ENCODE data around the gene KNCN. TPM values are rescaled to one million over a fixed set of nuclear protein-coding genes. Genes with fewer than 3 reads are reported as not detected.

KNCN gene
- total and polyA plus RNA-seq, 12 donors: 0.07 to 0.40 (median 0.24) TPM; not detected in 9

DNA sequence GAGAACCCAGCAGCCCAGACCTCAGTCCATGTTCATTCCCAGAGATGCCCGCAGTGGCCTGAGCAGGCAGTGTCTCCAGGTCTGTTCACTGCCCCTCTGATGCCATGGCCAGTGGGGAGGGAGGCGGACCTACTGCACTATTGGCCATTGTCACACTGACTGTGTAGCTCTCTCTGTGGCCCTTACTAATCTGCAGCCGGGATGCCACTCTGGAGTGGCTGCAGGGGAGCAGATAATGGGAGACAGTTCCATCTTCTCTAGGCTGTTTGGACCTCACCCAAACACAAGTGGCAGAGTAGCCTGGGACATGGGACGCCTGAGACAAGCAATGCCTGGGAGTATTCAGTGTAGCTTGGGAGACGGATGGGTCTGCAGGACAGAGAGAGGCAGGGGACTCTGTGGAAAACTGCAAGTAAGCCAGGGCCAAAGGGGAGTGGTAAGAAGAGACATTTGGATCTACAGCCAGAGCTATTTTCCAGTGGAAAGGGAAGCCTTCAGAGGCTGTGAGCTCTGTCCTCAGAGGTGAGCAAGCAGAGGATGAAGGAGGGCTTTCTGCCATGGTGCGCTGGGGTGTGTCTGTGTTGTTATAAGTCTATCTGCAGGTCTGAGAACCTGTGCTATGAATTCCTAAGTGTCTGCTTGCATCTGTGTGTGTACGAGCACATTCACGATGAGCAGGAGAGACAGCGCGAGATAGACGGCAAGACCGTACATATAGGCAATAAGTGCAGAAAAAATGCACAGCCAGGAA, 35.1 kb downstream of the KNCN start:
- no peaks in the 10 kb centered on the region for H3K36me3 ChIP-seq (replicated peaks in 1 of 2)
- DNase-seq: no peak
- H3K9me3 ChIP-seq (replicated peaks in 1 of 3): no peaks in the 10 kb centered on the region
- intact Hi-C loops (cut with DNase I): no loop called here
- no peaks in the 10 kb centered on the region for H3K4me1 ChIP-seq (replicated peaks in 1 of 2)
- TF ChIP-seq POLR2A (IDR thresholded peaks at IDR 0.05): no peak
- TF ChIP-seq, protein P1, sequence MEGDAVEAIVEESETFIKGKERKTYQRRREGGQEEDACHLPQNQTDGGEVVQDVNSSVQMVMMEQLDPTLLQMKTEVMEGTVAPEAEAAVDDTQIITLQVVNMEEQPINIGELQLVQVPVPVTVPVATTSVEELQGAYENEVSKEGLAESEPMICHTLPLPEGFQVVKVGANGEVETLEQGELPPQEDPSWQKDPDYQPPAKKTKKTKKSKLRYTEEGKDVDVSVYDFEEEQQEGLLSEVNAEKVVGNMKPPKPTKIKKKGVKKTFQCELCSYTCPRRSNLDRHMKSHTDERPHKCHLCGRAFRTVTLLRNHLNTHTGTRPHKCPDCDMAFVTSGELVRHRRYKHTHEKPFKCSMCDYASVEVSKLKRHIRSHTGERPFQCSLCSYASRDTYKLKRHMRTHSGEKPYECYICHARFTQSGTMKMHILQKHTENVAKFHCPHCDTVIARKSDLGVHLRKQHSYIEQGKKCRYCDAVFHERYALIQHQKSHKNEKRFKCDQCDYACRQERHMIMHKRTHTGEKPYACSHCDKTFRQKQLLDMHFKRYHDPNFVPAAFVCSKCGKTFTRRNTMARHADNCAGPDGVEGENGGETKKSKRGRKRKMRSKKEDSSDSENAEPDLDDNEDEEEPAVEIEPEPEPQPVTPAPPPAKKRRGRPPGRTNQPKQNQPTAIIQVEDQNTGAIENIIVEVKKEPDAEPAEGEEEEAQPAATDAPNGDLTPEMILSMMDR (IDR thresholded peaks at IDR 0.05): no peak
- no peaks in the 10 kb centered on the region for H3K27me3 ChIP-seq
- no peak overlapping the region for H3K4me3 ChIP-seq
- 70 to 77% (median 74%) methylated on average over 12 of the region's 12 CpGs for WGBS, 4 donors
- H3K27ac ChIP-seq: no peak overlapping the region

DNA sequence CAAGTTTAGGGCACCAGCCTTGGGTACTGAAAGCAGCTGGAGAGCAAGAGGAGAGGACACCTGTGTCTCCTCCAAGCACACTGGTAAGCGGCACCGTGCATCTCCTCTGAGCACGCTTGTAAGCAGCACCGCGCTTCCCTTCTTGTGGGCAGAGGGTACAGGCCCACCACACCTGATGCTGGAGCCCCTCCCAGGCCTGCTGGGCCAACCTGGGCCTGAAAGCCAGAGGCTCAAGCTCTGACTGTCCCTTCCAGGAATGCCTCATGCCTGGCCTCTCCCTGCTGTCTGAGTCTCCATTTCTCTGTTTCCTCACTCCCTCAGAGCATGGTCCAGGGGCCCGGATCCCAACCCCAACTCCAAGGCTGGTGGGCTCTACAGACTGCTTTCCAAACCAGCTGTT, 35.9 kb downstream of the KNCN start:
- Histone ChIP-seq H3K27ac (no peak overlapping the region), H3K4me3 (no peak overlapping the region), H3K4me1 (replicated peaks in 1 of 2) (no peaks in the 10 kb centered on the region), H3K36me3 (replicated peaks in 1 of 2) (no peaks in the 10 kb centered on the region), H3K9me3 (replicated peaks in 1 of 3) (no peaks in the 10 kb centered on the region), H3K27me3 (no peaks in the 10 kb centered on the region)
- intact Hi-C loops (cut with DNase I): no loop called here
- DNase-seq: no peak
- 92 to 100% (median 94%) methylated on average over 1 to 6 of the region's 6 CpGs for WGBS, 4 donors
- TF ChIP-seq, protein P1 (IDR thresholded peaks at IDR 0.05): no peak
- TF ChIP-seq POLR2A (IDR thresholded peaks at IDR 0.05): no peak

DNA sequence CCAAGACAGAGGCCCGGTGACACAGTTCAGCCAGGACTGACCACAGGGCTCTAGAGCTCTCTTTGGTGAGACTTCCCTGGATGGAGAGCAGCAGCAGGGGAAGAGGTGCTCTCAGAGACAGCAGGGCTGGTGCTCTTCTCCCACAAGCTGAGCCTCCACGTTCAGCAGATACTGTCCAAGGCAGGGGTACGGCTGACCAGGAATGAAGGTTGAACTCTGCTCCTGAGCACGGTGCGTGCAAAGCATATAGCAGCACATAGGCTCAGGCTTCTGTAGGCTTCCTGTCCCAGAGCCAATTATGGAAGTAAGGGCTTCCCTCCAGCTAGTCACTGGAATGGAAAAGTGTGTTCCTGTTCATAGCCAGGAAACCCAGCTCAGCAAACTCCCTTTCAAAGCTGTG, 37.9 kb downstream of the KNCN start:
- intact Hi-C loops (cut with DNase I): no loop called here
- Histone ChIP-seq H3K4me1 (replicated peaks in 1 of 2) (no peaks in the 10 kb centered on the region), H3K27me3 (no peaks in the 10 kb centered on the region), H3K36me3 (replicated peaks in 1 of 2) (no peaks in the 10 kb centered on the region), H3K9me3 (replicated peaks in 1 of 3) (no peaks in the 10 kb centered on the region), H3K4me3 (no peak overlapping the region), H3K27ac (no peak overlapping the region)
- no peak for TF ChIP-seq POLR2A (IDR thresholded peaks at IDR 0.05)
- TF ChIP-seq, protein P1 (IDR thresholded peaks at IDR 0.05): no peak
- no peak for DNase-seq
- WGBS, 4 donors: 66 to 100% (median 76%) methylated on average over 2 to 5 of the region's 5 CpGs

GRCh38 chr1:46512792-46513190, 38.7 kb downstream of the KNCN start:
- no peak for TF ChIP-seq POLR2A (IDR thresholded peaks at IDR 0.05)
- TF ChIP-seq, protein P1 (IDR thresholded peaks at IDR 0.05): no peak
- Histone ChIP-seq H3K4me1 (replicated peaks in 1 of 2) (no peaks in the 10 kb centered on the region), H3K27me3 (no peaks in the 10 kb centered on the region), H3K4me3 (no peak overlapping the region), H3K27ac (no peak overlapping the region), H3K9me3 (replicated peaks in 1 of 3) (no peaks in the 10 kb centered on the region), H3K36me3 (replicated peaks in 1 of 2) (no peaks in the 10 kb centered on the region)
- DNase-seq: no peak
- 68 to 77% (median 71%) methylated on average over 5 to 6 of the region's 6 CpGs for WGBS, 4 donors
- intact Hi-C loops (cut with DNase I): no loop called here
